IPS-NIHi7 (cell line): ENCODE data around the gene KRTAP9-9.
A peak's percentile ranks its signal among the peaks of the same experiment; 100 is the strongest.
"Not testable (repeated sequence)": the region's sequence is repeated elsewhere in the genome, so short reads cannot be mapped to it uniquely, and the experiment has no call there.

Experiments
- DNase-seq: peaks from one replicate; pipeline ENCODE4 v3.0.0; 2012; ENCODE audit warnings: mixed read lengths; ENCODE audit errors: extremely low spot score

The KRTAP9-9 gene

DNA sequence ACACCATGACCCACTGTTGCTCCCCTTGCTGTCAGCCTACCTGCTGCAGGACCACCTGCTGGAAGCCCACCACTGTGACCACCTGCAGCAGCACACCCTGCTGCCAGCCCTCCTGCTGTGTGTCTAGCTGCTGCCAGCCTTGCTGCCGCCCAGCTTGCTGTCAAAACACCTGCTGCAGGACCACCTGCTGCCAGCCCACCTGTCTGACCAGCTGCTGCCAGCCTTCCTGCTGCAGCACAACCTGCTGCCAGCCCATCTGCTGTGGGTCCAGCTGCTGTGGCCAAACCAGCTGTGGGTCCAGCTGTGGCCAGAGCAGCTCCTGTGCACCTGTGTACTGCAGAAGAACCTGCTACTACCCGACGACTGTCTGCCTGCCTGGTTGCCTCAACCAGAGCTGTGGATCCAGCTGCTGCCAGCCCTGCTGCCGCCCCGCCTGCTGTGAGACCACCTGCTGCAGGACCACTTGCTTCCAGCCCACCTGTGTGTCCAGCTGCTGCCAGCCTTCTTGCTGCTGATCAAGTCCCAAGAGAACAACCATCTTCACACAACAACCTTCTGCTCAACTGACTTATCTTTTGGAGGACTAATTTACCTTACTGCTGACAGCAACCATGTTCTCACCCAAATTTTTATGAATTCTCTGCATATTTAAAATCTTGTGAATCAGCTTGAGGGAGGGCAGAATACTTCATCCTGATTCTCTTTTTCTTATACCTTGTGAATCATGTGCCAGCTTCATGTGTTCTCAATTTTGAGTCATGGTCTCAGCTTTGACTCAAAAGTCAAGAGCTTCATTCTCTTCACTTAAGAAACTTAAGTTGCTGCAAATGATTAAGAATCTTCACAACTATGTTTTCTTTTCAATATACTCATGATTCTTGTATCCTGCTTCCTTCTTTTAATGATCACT lies at the start of gene KRTAP9-9:
Gene KRTAP9-9 (plus strand): TSS at position 4 of the 910 bp plus-strand sequence.
- not testable (repeated sequence) for DNase-seq

DNA sequence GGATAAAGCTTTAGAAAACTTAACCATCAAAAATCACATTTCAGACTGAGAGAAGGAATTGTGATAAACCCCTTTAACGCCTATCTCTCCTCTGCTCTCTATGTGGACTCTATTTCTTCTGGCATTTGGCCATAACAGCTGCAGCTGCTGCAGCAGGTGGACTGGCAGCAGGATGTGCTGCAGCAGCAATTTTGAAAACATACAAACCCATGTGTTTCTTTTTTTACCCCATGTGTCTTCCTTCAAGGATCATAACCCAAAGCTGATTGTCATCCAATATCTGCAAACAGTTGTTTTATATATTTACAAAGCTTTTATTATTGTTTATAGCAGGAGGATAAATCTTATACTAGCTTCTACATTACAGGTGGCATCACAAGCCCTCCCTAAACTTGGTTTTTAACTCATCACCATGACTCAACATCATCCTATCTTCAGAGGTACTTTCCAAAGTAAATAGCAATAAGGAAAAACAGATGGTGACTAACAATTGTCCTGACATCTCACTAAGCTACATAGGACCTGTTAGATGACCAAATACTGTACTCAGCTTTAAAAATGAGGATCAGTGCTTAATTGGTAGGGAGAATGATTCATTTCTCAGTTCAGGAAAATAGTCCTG lies 43.2 kb upstream of the KRTAP9-9 start:
- DNase-seq, result no peak

DNA sequence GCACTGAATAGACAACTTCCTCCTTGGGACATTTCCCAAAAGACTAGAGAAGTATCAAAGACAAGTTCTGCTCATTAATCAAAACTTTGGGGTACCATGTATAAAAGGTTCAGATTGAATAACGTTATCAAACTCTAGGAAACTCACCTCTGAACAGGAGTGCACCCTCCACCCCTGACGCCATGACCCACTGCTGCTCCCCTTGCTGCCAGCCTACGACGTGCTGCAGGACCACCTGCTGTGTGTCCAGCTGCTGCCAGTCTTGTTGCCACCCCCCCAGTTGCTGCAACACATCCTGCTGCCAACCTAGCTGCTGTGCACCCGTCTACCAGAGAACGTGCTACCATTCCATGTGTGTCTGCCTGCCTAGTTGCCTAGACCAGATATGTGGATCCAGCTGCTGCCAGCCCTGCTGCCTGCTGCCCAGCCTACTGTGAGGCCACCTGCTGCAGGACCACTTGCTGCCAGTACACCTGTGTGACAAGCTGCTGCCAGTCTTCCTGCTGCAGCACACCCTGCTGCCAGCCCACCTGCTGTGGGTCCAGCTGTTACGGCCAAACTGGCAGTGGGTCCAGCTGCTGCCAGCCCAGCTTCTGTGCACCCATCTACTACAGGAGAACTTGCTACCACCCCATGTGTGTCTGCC lies 42.5 kb upstream of the KRTAP9-9 start:
- DNase-seq, result no peak

DNA sequence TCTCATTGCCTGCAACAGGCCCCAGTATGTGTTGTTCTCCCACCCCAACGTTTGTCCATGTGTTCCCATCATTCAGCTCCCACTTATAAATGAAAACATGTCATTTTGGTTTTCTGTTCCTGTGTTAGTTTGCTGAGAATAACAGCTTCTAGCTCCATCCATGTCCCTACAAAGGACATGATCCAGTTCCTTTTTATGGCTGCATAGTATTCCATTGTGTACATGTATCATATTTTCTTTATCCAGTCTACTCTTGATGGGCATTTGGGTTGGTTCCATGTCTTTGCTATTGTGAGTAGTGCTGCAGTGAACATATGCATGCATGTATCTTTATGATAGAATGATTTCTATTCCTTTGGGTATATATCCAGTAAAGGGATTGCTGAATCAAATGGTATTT lies 39.5 kb upstream of the KRTAP9-9 start:
- no peak for DNase-seq

DNA sequence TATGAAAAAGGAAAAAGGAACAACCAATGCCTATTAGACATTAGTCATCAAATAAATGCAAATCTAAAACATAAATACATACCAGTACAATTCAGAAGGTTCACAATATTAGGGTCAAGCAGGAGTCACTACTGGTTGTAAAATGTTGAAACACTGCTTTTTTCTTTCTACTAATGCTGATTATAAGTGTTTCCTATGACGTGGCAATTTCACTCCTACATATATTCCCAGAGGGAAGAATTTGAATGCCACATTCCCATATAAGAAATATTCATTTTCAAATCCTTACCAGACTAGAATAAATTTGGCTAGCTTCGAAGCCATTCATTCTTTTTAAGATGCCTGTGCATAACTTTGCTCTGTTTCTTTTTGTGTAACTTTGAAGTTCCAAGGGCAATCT lies 31.4 kb upstream of the KRTAP9-9 start:
- DNase-seq, result no peak

DNA sequence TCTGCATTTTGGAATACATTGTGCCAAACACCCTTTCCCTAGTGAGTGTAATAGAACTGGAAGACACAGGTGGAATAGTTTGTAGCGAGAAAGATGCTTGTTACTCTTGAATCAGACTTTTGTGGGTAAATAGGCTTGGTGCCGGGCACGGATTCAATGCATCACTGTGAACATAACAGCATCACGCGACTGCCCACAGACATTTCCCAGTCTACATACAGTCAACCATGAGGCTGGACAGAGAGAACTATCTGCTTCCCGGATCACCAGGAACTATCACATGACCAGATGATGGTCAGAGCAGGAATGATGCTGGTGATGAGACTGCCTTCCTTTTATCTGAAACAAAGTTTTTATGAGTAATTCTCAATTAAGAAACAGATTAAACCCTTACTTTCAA lies 29.1 kb upstream of the KRTAP9-9 start:
- no peak for DNase-seq

DNA sequence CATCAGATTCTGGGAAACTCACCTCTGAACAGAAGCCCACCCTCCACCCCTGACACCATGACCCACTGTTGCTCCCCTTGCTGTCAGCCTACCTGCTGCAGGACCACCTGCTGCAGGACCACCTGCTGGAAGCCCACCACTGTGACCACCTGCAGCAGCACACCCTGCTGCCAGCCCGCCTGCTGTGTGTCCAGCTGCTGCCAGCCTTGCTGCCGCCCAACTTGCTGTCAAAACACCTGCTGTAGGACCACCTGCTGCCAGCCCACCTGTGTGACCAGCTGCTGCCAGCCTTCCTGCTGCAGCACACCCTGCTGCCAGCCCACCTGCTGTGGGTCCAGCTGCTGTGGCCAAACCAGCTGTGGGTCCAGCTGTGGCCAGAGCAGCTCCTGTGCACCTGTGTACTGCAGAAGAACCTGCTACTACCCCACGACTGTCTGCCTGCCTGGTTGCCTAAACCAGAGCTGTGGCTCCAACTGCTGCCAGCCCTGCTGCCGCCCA lies 28.5 kb upstream of the KRTAP9-9 start, which contains the start of gene KRTAP9-2:
Gene KRTAP9-2 (plus strand): TSS at position 51 of the 498 bp plus-strand sequence. CDS start 7 bp downstream, at position 58.
- DNase-seq, result not testable (repeated sequence)

DNA sequence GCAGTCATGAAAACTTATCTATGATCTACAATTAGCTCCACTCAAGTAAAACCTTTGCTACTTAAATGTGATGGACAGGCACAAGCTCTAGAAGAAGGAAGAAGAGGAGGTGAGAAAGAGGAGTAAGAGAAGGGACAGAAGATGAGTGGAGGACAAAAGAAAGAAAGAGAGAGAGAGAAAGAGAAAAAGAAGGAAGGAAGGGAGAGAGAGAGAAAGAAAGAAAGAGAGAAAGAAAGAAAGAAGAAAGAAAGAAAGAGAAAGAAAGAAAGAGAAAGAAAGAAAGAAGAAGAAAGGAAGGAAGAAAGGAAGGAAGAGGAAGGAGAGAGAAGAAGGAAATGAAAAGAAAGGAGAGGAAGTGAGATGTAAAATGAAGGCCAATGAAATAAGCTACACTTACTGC lies 25.1 kb upstream of the KRTAP9-9 start:
- DNase-seq, result no peak

DNA sequence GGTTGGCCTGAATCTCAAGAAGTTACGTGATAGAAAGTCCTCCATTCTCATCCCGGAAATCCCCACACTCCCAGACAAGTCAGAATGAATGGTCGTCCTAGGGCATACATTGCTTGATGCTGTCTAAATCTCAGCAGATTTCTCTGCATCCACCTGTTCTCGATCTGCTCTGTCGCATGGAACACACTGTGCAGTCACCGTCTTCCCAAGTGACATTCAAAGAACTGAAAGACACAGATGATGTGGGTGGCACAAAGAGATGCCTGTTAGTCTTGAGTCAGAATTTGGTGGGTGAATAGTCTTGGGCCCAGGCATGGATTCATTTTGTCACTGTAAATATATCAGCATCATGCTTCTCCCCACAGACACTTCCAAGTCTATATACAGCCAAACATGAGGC lies 23.5 kb upstream of the KRTAP9-9 start:
- no peak for DNase-seq

DNA sequence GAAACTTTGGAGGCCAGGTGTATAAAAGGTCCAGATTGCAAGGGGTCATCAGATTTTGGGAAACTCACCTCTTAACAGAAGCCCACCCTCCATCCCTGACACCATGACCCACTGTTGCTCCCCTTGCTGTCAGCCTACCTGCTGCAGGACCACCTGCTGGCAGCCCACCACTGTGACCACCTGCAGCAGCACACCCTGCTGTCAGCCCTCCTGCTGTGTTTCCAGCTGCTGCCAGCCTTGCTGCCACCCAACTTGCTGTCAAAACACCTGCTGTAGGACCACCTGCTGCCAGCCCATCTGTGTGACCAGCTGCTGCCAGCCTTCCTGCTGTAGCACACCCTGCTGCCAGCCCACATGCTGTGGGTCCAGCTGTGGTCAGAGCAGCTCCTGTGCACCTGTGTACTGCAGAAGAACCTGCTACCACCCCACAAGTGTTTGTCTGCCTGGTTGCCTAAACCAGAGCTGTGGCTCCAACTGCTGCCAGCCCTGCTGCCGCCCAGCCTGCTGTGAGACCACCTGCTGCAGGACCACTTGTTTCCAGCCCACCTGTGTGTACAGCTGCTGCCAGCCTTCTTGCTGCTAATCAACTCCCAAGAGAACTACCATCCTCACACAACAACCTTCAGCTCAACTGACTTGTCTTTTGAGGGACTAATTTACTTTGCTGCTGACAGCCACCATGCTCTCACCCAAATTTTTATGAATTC lies 22.6 kb upstream of the KRTAP9-9 start, which contains the start of gene KRTAP9-3:
Gene KRTAP9-3 (plus strand): TSS at position 51 of the 707 bp plus-strand sequence. CDS start 53 bp downstream, at position 104.
- not testable (repeated sequence) for DNase-seq

DNA sequence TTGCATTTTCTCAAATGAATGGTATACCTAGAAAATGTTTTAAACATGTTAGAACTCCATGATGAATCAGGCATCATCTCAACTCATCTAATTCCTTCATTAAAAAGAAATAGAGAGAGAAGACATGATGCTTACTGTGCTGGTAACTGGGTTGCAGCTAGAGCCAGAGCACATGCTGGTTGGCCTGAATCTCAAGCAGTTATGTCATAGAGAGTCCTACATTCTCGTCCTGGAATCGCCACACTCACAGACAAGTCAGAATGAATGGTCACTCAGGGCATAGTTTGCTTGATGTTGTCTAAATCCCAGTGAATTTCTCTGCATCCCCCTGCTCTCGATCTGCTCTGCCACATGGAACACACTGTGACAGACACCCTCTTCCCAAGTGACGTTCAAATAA lies 18.1 kb upstream of the KRTAP9-9 start:
- not testable (repeated sequence) for DNase-seq

DNA sequence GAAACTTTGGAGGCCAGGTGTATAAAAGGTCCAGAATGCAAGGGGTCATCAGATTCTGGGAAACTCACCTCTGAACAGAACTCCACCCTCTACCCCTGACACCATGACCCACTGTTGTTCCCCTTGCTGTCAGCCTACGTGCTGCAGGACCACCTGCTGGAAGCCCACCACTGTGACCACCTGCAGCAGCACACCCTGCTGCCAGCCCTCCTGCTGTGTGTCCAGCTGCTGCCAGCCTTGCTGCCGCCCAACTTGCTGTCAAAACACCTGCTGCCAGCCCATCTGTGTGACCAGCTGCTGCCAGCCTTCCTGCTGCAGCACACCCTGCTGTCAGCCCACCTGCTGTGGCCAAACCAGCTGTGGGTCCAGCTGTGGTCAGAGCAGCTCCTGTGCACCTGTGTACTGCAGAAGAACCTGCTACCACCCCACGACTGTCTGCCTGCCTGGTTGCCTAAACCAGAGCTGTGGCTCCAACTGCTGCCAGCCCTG lies 17.2 kb upstream of the KRTAP9-9 start, which contains the start of gene KRTAP9-8:
Gene KRTAP9-8 (plus strand): TSS at position 51 of the 489 bp plus-strand sequence. CDS start 53 bp downstream, at position 104.
- not testable (repeated sequence) for DNase-seq

DNA sequence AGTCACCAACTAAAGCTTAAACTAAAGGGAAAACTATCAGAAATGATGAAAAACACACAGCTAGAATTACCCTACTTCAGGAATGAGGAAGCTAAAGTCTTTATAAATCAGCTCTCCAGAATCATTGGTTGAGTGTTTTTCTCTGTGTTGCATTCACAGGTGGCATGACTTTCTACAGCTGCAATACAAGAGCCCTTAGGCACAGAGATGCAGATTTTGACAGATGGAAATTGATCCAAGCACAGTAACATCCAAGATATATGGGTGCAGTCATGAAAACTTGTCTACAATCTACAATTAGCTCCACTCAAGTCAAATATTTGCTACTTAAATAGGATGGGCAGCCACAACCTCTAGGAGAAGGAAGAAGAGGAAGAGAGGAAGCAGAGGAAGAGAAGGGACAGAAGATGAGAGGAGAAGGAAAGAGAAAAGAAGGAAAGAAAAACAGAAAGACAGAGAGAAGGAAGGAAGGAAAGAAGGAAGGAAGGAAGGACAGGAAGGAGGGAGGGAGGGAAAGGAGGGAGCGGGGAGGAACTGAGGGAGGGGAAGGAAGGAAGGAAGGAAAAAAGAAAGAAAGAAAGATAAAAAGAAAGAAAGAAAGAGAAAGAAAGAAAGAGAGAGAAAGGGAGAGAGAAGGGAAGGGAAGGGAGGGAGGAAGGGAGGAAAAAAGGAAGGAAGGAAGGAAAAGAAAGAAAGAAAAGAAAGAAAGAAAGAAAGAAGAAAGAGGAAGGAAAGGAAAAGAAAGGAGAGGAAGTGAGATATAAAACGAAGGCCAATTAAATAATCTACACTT lies 8.0 kb upstream of the KRTAP9-9 start:
- not testable (repeated sequence) for DNase-seq

DNA sequence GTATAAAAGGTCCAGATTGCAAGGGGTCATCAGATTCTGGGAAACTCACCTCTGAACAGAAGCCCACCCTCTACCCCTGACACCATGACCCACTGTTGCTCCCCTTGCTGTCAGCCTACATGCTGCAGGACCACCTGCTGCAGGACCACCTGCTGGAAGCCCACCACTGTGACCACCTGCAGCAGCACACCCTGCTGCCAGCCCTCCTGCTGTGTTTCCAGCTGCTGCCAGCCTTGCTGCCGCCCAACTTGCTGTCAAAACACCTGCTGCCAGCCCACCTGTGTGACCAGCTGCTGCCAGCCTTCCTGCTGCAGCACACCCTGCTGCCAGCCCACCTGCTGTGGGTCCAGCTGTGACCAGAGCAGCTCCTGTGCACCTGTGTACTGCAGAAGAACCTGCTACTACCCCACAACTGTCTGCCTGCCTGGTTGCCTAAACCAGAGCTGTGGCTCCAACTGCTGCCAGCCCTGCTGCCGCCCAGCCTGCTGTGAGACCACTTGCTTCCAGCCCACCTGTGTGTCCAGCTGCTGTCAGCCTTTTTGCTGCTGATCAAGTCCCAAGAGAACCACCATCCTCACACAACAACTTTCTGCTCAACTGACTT lies 5.4 kb upstream of the KRTAP9-9 start, which contains the start of gene KRTAP9-4:
Gene KRTAP9-4 (plus strand): TSS at position 51 of the 604 bp plus-strand sequence. CDS start 34 bp downstream, at position 85.
- DNase-seq, result peak; percentile 0

DNA sequence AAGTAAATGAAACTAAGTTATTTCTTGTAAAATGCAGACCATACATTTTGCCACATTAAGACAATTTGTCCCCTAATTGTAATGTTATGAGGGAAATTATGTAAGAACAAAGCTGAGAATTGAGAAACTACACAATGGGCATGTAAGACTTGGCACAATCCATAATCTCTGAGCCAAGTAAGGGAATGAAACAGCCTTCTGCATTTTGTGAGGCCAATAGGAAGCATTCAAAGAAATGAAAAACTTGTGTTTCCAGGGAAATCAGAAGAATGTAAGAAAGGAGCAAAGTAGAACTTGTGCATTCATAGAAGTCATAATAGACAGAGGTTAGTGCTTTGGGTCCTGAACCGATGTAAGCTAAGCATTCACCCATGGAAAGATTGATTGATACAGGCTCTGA lies 3.9 kb upstream of the KRTAP9-9 start:
- DNase-seq, result peak; percentile 0

DNA sequence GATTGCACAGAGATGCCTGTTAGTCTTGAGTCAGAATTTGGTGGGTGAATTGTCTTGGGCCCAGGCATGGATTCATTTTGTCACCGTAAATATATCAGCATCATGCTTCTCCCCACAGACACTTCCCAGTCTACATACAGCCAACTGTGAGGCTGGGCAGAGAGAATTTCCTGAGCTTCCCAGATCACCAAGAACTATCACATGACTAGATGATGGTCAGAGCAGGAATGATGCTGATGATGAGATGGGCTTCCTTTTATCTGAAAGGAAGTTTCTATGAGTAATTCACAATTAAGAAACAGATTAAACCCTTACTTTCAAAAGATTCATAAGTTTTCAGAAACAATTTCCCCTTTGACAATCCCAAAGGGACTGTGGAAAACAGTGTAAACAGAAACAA lies 323 bp upstream of the KRTAP9-9 start:
- no peak for DNase-seq

DNA sequence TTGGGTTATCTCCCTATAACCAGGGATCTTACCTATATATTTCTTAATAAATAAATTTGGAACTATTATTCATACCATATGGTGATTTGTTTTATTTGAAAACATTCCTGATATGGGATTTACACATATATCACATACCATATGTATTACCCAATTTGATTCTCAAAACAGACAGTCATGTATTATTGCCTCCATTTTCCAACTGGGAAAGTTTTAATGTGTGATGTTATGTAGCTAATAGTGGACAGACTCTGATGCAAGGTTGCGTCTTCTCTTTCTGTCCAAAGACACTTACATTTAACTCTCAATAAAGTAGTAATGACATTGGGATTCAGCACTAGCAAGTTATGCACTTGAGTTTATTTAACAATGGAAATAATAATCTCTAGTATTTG lies 1.1 kb downstream of the KRTAP9-9 start:
- DNase-seq, result no peak

DNA sequence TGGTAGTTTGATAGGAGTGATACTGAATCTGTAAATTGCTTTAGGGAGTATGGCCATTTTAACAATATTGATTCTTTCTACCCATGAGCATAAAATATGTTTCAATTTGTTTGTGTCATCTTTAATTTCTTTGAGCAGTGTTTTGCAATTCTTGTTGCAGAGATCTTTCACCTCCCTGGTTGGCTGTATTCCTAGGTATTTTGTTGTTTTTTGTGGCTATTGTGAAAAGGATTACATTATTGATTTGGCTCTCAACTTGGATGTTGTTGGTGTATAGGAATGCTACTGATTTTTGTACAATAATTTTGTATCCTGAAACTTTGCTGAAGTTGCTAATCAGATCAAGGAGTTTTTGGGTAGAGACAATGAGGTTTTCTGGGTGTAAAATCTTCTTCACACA lies 3.2 kb downstream of the KRTAP9-9 start:
- DNase-seq, result no peak

DNA sequence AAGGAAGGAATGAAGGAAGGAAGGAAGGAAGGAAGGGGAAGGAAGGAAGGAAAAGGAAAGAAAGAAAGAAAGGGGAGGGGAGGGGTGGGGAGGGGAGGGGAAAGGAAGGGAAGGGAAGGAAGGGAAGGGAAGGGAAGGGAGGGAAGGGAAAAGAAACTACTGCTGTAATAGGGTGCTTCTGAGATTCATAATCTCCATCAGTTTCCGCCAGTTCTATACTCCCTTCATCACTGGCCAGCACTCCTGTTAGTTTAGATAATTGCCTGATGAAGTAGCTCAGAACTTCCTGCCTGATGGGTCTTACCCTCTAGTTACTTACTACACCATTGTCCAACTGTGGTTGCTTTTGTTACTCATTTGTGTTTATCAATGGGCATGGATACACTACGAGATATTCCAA lies 8.0 kb downstream of the KRTAP9-9 start:
- DNase-seq, result no peak

DNA sequence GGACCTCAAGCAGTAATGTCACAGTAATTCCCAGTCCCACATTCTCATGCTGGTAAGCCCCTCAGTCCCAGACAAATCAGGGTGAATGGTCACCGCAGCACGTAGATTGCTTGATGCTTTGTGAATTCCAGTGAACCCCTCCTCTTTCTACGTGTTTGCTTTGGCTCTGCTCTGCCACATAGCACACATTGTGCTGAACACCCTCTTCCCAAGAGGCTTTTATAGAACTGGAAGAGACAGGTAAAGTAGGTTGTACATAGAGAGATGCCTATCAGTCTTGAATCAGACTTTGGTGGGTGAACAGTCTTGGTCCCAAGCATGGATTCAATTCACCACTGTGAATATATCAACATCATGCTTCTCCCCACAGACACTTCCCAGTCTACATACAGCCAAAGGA lies 9.4 kb downstream of the KRTAP9-9 start:
- peak; percentile 0 for DNase-seq
